DND-41 (cell line): Measurements from ENCODE around the gene HIP1.

Source experiments
- ATAC-seq: fragments of 200-7000 bp; cut with Tn5 transposase; 3 replicates; pipeline ENCODE4 v1.9.1; 2021; ENCODE audit warnings: low read depth; ENCODE audit not compliant: insufficient read depth
- DNase-seq: peaks from one replicate; pipeline ENCODE4 v3.0.0-alpha.2; 2020
- H2AFZ ChIP-seq: 2 replicates; pipeline ENCODE4 v1.6.0; 2012; ENCODE audit warnings: low read depth, low read length
- H3K27ac ChIP-seq: 2 replicates; pipeline ENCODE4 v1.5.1; 2012; ENCODE audit warnings: low read length, inconsistent platforms
- H3K27me3 ChIP-seq: fragments of 200-600 bp; sonication (generic); 2 replicates; pipeline ENCODE4 v1.6.0; 2012; ENCODE audit warnings: low read length, mild to moderate bottlenecking, inconsistent platforms; ENCODE audit not compliant: insufficient read depth, poor library complexity
- H3K36me3 ChIP-seq: 2 replicates; pipeline ENCODE4 v1.5.1; 2012; ENCODE audit warnings: low read length, inconsistent platforms; ENCODE audit not compliant: insufficient read depth
- H3K4me1 ChIP-seq: 2 replicates; pipeline ENCODE4 v1.5.1; 2012; ENCODE audit warnings: mild to moderate bottlenecking, low read length; ENCODE audit not compliant: insufficient read depth
- H3K4me2 ChIP-seq: 2 replicates; pipeline ENCODE4 v1.6.0; 2012; ENCODE audit warnings: mild to moderate bottlenecking, moderate library complexity, low read length, inconsistent platforms; ENCODE audit not compliant: insufficient read depth
- H3K4me3 ChIP-seq, 2 experiments: fragments of 200-600 bp in 1 of 2; shearing (Covaris generic) in 1 of 2; 2 replicates each; pipeline ENCODE4 v1.5.1; 2012 to 2016; ENCODE audit warnings: inconsistent platforms in 2 of 2, low read length in 2 of 2, mild to moderate bottlenecking in 2 of 2, low read depth in 1 of 2, moderate library complexity in 1 of 2
- H3K79me2 ChIP-seq: 2 replicates; pipeline ENCODE4 v1.6.0; 2012; ENCODE audit warnings: low read length, inconsistent platforms; ENCODE audit not compliant: insufficient read depth
- H3K9ac ChIP-seq: 2 replicates; pipeline ENCODE4 v1.6.0; 2012; ENCODE audit warnings: low read depth, mild to moderate bottlenecking, inconsistent platforms, low read length, moderate library complexity
- H3K9me3 ChIP-seq: 2 replicates; pipeline ENCODE4 v1.5.1; 2012; ENCODE audit warnings: low read length, moderate library complexity, mild to moderate bottlenecking, inconsistent platforms; ENCODE audit not compliant: insufficient read depth, severe bottlenecking
- H4K20me1 ChIP-seq: 2 replicates; pipeline ENCODE4 v1.6.0; 2012; ENCODE audit warnings: low read length; ENCODE audit not compliant: insufficient read depth
- EZH2 ChIP-seq: IDR thresholded peaks from 3 replicates; pipeline ENCODE4 v1.6.1; 2012; ENCODE audit warnings: borderline replicate concordance, low read depth, mild to moderate bottlenecking, moderate library complexity, low read length, inconsistent platforms; ENCODE audit not compliant: severe bottlenecking
- TF ChIP-seq, protein P1 (sequence below): IDR thresholded peaks from 2 replicates; pipeline ENCODE4 v1.5.1; 2012; ENCODE audit warnings: borderline replicate concordance, low read length, moderate library complexity, mild to moderate bottlenecking; ENCODE audit not compliant: poor library complexity, severe bottlenecking; ENCODE audit errors: extremely low read depth

Gene HIP1

DNA sequence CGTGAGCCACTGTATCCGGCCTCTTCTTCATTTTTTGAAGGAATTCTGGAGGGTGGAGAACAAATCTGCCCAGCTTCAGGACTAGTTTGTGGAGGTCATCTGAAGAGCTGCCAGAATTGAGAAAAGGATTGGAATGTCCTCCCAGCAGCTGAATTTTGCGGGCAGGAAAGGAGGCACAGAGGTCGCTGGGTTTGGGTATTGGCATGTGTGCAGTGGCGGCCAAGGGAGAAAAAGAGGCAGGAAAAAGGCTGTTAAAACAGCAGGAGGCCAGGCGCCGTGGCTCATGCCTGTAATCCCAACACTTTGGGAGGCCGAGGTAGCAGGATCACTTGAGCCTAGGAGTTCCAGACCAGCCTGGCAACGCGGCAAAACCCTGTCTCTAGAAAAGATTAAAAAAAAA, 80.4 kb downstream of the HIP1 start:
- no peak for ATAC-seq
- no peak for TF ChIP-seq EZH2
- TF ChIP-seq, protein P1, sequence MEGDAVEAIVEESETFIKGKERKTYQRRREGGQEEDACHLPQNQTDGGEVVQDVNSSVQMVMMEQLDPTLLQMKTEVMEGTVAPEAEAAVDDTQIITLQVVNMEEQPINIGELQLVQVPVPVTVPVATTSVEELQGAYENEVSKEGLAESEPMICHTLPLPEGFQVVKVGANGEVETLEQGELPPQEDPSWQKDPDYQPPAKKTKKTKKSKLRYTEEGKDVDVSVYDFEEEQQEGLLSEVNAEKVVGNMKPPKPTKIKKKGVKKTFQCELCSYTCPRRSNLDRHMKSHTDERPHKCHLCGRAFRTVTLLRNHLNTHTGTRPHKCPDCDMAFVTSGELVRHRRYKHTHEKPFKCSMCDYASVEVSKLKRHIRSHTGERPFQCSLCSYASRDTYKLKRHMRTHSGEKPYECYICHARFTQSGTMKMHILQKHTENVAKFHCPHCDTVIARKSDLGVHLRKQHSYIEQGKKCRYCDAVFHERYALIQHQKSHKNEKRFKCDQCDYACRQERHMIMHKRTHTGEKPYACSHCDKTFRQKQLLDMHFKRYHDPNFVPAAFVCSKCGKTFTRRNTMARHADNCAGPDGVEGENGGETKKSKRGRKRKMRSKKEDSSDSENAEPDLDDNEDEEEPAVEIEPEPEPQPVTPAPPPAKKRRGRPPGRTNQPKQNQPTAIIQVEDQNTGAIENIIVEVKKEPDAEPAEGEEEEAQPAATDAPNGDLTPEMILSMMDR = no peak
- no peaks in the 10 kb centered on the region for H3K36me3 ChIP-seq
- H3K4me1 ChIP-seq = no peaks in the 10 kb centered on the region
- H4K20me1 ChIP-seq = no peaks in the 10 kb centered on the region
- H2AFZ ChIP-seq = no peak overlapping the region
- DNase-seq = no peak
- no peaks in the 10 kb centered on the region for H3K79me2 ChIP-seq
- no peak overlapping the region for H3K27ac ChIP-seq
- no peaks in the 10 kb centered on the region for H3K9me3 ChIP-seq
- H3K4me3 ChIP-seq = no peak overlapping the region
- no peak overlapping the region for H3K4me2 ChIP-seq
- no peaks in the 10 kb centered on the region for H3K27me3 ChIP-seq
- H3K9ac ChIP-seq = no peak overlapping the region

DNA sequence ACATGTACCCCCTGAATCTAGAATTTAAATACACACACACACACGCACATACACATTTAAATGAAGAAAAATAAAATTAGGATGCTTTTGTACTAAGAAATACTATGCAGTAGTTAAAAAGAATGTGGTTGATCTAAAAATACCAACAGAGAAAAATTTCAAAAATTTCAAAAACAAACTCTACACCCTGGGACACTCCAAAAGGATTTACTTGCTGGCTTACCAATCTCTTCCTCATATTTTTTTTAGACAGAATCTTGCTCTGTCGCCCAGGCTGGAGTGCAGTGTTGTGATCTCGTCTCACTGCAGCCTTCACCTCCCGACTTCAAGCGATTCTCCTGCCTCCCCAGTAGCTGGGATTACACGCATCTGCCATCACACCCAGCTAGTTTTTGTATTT, 80.9 kb downstream of the HIP1 start:
- no peak overlapping the region for H3K4me2 ChIP-seq
- H3K9me3 ChIP-seq = no peaks in the 10 kb centered on the region
- no peak for DNase-seq
- TF ChIP-seq EZH2 = no peak
- TF ChIP-seq, protein P1 = no peak
- H3K79me2 ChIP-seq = no peaks in the 10 kb centered on the region
- no peak overlapping the region for H3K9ac ChIP-seq
- no peaks in the 10 kb centered on the region for H4K20me1 ChIP-seq
- H3K4me3 ChIP-seq = no peak overlapping the region
- H3K27me3 ChIP-seq = no peaks in the 10 kb centered on the region
- ATAC-seq = no peak
- H3K27ac ChIP-seq = no peak overlapping the region
- H3K4me1 ChIP-seq = no peaks in the 10 kb centered on the region
- H2AFZ ChIP-seq = no peak overlapping the region
- H3K36me3 ChIP-seq = no peaks in the 10 kb centered on the region

- Histone ChIP-seq H3K9ac (no peak overlapping the region), H3K4me1 (no peaks in the 10 kb centered on the region), H3K4me2 (no peak overlapping the region)
Measured at GRCh38 chr7:75656740-75657139, 82.0 kb downstream of the HIP1 start.

DNA sequence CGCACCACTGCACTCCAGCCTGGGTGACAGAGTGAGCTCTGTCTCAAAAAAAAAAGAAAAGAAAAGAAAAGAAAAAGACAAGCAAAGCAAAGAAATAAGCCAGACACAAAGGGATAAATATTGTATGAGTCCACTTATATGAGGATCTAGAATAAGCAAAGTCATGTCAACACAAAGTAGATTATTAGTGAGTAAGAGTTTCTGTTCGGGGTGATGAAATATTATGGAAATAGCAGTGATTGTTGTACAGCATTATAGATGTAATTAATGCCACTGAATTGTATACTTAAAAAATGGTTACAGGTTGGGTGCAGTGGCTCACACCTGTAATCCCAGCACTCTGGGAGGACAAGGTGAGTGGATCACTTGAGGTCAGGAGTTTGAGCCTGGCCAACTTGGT, 83.2 kb downstream of the HIP1 start:
- Histone ChIP-seq H3K27ac (no peak overlapping the region), H2AFZ (no peak overlapping the region), H3K79me2 (no peaks in the 10 kb centered on the region), H3K36me3 (no peaks in the 10 kb centered on the region), H3K4me1 (no peaks in the 10 kb centered on the region), H3K9ac (no peak overlapping the region), H4K20me1 (no peaks in the 10 kb centered on the region), H3K4me3 (no peak overlapping the region), H3K27me3 (no peaks in the 10 kb centered on the region), H3K9me3 (no peaks in the 10 kb centered on the region), H3K4me2 (no peak overlapping the region)
- no peak for TF ChIP-seq EZH2
- TF ChIP-seq, protein P1 = no peak
- DNase-seq (no peak), ATAC-seq (no peak)

More at GRCh38 chr7:75656740-75657139, 82.0 kb downstream of the HIP1 start:
- ATAC-seq (no peak), DNase-seq (no peak)
- no peaks in the 10 kb centered on the region for H3K36me3 ChIP-seq
- H3K9me3 ChIP-seq = no peaks in the 10 kb centered on the region
- H3K79me2 ChIP-seq = no peaks in the 10 kb centered on the region
- no peak overlapping the region for H3K27ac ChIP-seq
- no peaks in the 10 kb centered on the region for H3K27me3 ChIP-seq
- TF ChIP-seq EZH2 = no peak
- no peak overlapping the region for H3K4me3 ChIP-seq
- no peak overlapping the region for H2AFZ ChIP-seq
- no peaks in the 10 kb centered on the region for H4K20me1 ChIP-seq
